Loucy (cell line): Measurements from ENCODE around the gene PPIC.

Source experiments
- CTCF ChIP-seq: fragments of 200-600 bp; sonication (generic); conservative IDR thresholded peaks from 2 replicates; pipeline ENCODE4 v1.5.1; 2014; ENCODE audit warnings: mild to moderate bottlenecking, antibody characterized with exemption, low read length
- EZH2phosphoT487 ChIP-seq: fragments of 200-600 bp; IDR thresholded peaks from 2 replicates; pipeline ENCODE4 v1.6.1; 2018; ENCODE audit warnings: antibody characterized with exemption, mild to moderate bottlenecking, moderate library complexity, borderline replicate concordance

- TF ChIP-seq CTCF = no peak
- no peak for TF ChIP-seq EZH2phosphoT487
Observed at GRCh38 chr5:123028222-123028621, 8.3 kb downstream of the PPIC start.
